WTC11 (cell line): Measurements from ENCODE around the gene C10orf95. TPM values are rescaled to one million over a fixed set of nuclear protein-coding genes. Genes with fewer than 3 reads are reported as not detected.

Experiments used
- ATAC-seq: fragments of 200-7000 bp; cut with Tn5 transposase; 2 replicates; pipeline ENCODE4 v1.10.0; 2021; ENCODE audit warnings: mild to moderate bottlenecking, moderate library complexity
- CTCF ChIA-PET: fragments of 300-600 bp; sonication (Branson Sonifier 250); formaldehyde crosslinking; loops from one replicate; lab custom pipeline; 2021; ENCODE audit warnings: antibody characterized with exemption; lab: Charles Lee
- POLR2A ChIA-PET: fragments of 350-600 bp; sonication (Branson Sonifier 250); formaldehyde crosslinking; loops from one replicate; lab custom pipeline; 2021; ENCODE audit warnings: antibody characterized with exemption; lab: Charles Lee
- DNase-seq: peaks from one replicate; pipeline ENCODE4 v3.0.0; 2021; ENCODE audit warnings: low spot score
- H3K27ac Mint-ChIP-seq: 2 replicates; pipeline ENCODE4 v1.8.0; 2021; ENCODE audit warnings: mixed read lengths
- H3K27me3 Mint-ChIP-seq: 2 replicates; pipeline ENCODE4 v1.8.0; 2021; ENCODE audit warnings: low read depth, mild to moderate bottlenecking, moderate library complexity, mixed read lengths
- H3K36me3 Mint-ChIP-seq: 2 replicates; pipeline ENCODE4 v1.8.0; 2021; ENCODE audit warnings: mixed read lengths
- H3K4me1 Mint-ChIP-seq: 2 replicates; pipeline ENCODE4 v1.8.0; 2022; ENCODE audit warnings: mixed read lengths
- H3K4me3 Mint-ChIP-seq: 2 replicates; pipeline ENCODE4 v1.8.0; 2021; ENCODE audit warnings: mild to moderate bottlenecking, moderate library complexity, mixed read lengths
- H3K9me3 Mint-ChIP-seq: 2 replicates; pipeline ENCODE4 v1.8.0; 2021; ENCODE audit warnings: mixed read lengths
- MXD4 ChIP-seq: fragments of 250-450 bp; sonication (Bioruptor Pico); IDR thresholded peaks from 2 replicates; pipeline ENCODE4 v1.8.0; 2021; ENCODE audit warnings: mild to moderate bottlenecking, moderate library complexity, borderline replicate concordance
- NFE2L1 ChIP-seq: sonication (generic); formaldehyde crosslinking; IDR thresholded peaks from 2 replicates; pipeline ENCODE4 v1.8.1; 2023; ENCODE audit warnings: missing genetic modification reagents
- NFYB ChIP-seq: sonication (generic); formaldehyde crosslinking; conservative IDR thresholded peaks from 2 replicates; pipeline ENCODE4 v1.8.0; 2022; ENCODE audit warnings: low read depth, missing genetic modification reagents
- RELA ChIP-seq: sonication (generic); formaldehyde crosslinking; IDR thresholded peaks from 2 replicates; pipeline ENCODE4 v1.8.1; 2022; ENCODE audit warnings: missing genetic modification reagents, mild to moderate bottlenecking, borderline replicate concordance
- RORB ChIP-seq: fragments of 250-450 bp; sonication (Bioruptor Pico); IDR thresholded peaks from 2 replicates; pipeline ENCODE4 v1.9.0; 2021; ENCODE audit warnings: mild to moderate bottlenecking
- TEAD1 ChIP-seq: sonication (generic); formaldehyde crosslinking; IDR thresholded peaks from 2 replicates; pipeline ENCODE4 v1.8.0; 2022; ENCODE audit warnings: mild to moderate bottlenecking, missing genetic modification reagents
- TEAD4 ChIP-seq: sonication (generic); formaldehyde crosslinking; IDR thresholded peaks from 2 replicates; pipeline ENCODE4 v1.8.0; 2022; ENCODE audit warnings: mild to moderate bottlenecking, missing genetic modification reagents
- ZNF263 ChIP-seq: sonication (generic); formaldehyde crosslinking; IDR thresholded peaks from 2 replicates; pipeline ENCODE4 v1.8.1; 2022; ENCODE audit warnings: low read depth, mild to moderate bottlenecking, moderate library complexity, missing genetic modification reagents
- total RNA-seq: library from RNA; stranded (reverse); gene quantifications from 3 replicates; pipeline ENCODE4 v1.2.3, GENCODE V29; 2021
- TF ChIP-seq, protein P1 (sequence below): sonication (generic); formaldehyde crosslinking; IDR thresholded peaks from 2 replicates; pipeline ENCODE4 v1.8.1; 2023; ENCODE audit warnings: mild to moderate bottlenecking, missing genetic modification reagents
- TF ChIP-seq, protein P2 (sequence below): fragments of 250-450 bp; sonication (Bioruptor Pico); IDR thresholded peaks from 2 replicates; pipeline ENCODE4 v1.9.0; 2021; ENCODE audit warnings: mild to moderate bottlenecking, borderline replicate concordance
- TF ChIP-seq, protein P3 (sequence below): sonication (generic); formaldehyde crosslinking; IDR thresholded peaks from 2 replicates; pipeline ENCODE4 v1.8.1; 2022; ENCODE audit warnings: low read depth, missing genetic modification reagents, borderline replicate concordance
- TF ChIP-seq, protein P4 (sequence below): sonication (generic); formaldehyde crosslinking; IDR thresholded peaks from 2 replicates; pipeline ENCODE4 v1.8.1; 2023; ENCODE audit warnings: mild to moderate bottlenecking, missing genetic modification reagents, moderate library complexity
- TF ChIP-seq, protein P5 (sequence below): sonication (generic); formaldehyde crosslinking; IDR thresholded peaks from 2 replicates; pipeline ENCODE4 v1.8.1; 2023; ENCODE audit warnings: mild to moderate bottlenecking, missing genetic modification reagents, borderline replicate concordance

C10orf95 gene
- total RNA-seq, 1 experiment from 2014 or later: 0.96 TPM

DNA sequence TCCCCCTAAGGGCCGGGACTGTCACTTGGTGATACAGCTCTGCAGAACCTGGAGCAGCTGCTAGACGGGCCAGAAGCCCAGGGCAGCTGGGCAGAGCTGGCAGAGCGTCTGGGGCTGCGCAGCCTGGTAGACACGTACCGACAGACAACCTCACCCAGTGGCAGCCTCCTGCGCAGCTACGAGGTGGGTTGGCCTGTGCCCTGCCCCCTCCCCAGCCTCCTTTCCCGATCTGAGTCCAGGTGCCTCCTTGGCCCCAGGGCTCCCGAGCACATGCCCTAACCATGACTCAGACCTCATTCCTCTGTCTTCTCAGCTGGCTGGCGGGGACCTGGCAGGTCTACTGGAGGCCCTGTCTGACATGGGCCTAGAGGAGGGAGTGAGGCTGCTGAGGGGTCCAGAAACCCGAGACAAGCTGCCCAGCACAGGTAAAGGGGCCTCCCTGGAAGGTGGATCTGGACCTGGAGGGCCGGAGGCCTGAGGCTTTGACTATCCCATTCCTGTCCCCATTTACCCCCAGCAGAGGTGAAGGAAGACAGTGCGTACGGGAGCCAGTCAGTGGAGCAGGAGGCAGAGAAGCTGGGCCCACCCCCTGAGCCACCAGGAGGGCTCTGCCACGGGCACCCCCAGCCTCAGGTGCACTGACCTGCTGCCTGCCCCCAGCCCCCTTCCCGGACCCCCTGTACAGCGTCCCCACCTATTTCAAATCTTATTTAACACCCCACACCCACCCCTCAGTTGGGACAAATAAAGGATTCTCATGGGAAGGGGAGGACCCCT lies 49.4 kb downstream of the C10orf95 start (continued):
- TF ChIP-seq, protein P1, sequence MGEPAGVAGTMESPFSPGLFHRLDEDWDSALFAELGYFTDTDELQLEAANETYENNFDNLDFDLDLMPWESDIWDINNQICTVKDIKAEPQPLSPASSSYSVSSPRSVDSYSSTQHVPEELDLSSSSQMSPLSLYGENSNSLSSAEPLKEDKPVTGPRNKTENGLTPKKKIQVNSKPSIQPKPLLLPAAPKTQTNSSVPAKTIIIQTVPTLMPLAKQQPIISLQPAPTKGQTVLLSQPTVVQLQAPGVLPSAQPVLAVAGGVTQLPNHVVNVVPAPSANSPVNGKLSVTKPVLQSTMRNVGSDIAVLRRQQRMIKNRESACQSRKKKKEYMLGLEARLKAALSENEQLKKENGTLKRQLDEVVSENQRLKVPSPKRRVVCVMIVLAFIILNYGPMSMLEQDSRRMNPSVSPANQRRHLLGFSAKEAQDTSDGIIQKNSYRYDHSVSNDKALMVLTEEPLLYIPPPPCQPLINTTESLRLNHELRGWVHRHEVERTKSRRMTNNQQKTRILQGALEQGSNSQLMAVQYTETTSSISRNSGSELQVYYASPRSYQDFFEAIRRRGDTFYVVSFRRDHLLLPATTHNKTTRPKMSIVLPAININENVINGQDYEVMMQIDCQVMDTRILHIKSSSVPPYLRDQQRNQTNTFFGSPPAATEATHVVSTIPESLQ (CRISPR knock-in tag): no peak
- TF ChIP-seq, protein P2, sequence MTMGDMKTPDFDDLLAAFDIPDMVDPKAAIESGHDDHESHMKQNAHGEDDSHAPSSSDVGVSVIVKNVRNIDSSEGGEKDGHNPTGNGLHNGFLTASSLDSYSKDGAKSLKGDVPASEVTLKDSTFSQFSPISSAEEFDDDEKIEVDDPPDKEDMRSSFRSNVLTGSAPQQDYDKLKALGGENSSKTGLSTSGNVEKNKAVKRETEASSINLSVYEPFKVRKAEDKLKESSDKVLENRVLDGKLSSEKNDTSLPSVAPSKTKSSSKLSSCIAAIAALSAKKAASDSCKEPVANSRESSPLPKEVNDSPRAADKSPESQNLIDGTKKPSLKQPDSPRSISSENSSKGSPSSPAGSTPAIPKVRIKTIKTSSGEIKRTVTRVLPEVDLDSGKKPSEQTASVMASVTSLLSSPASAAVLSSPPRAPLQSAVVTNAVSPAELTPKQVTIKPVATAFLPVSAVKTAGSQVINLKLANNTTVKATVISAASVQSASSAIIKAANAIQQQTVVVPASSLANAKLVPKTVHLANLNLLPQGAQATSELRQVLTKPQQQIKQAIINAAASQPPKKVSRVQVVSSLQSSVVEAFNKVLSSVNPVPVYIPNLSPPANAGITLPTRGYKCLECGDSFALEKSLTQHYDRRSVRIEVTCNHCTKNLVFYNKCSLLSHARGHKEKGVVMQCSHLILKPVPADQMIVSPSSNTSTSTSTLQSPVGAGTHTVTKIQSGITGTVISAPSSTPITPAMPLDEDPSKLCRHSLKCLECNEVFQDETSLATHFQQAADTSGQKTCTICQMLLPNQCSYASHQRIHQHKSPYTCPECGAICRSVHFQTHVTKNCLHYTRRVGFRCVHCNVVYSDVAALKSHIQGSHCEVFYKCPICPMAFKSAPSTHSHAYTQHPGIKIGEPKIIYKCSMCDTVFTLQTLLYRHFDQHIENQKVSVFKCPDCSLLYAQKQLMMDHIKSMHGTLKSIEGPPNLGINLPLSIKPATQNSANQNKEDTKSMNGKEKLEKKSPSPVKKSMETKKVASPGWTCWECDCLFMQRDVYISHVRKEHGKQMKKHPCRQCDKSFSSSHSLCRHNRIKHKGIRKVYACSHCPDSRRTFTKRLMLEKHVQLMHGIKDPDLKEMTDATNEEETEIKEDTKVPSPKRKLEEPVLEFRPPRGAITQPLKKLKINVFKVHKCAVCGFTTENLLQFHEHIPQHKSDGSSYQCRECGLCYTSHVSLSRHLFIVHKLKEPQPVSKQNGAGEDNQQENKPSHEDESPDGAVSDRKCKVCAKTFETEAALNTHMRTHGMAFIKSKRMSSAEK (CRISPR knock-in tag): no peak
- TF ChIP-seq MXD4 (CRISPR knock-in tag): no peak
- no peak for TF ChIP-seq RELA (CRISPR knock-in tag)
- no peak for TF ChIP-seq ZNF263 (CRISPR knock-in tag)
- no peak for TF ChIP-seq NFYB
- TF ChIP-seq RORB: no peak
- no peak for TF ChIP-seq TEAD1 (CRISPR knock-in tag)
- TF ChIP-seq TEAD4 (CRISPR knock-in tag): no peak
- TF ChIP-seq, protein P3, sequence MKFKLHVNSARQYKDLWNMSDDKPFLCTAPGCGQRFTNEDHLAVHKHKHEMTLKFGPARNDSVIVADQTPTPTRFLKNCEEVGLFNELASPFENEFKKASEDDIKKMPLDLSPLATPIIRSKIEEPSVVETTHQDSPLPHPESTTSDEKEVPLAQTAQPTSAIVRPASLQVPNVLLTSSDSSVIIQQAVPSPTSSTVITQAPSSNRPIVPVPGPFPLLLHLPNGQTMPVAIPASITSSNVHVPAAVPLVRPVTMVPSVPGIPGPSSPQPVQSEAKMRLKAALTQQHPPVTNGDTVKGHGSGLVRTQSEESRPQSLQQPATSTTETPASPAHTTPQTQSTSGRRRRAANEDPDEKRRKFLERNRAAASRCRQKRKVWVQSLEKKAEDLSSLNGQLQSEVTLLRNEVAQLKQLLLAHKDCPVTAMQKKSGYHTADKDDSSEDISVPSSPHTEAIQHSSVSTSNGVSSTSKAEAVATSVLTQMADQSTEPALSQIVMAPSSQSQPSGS (CRISPR knock-in tag): no peak

DNA sequence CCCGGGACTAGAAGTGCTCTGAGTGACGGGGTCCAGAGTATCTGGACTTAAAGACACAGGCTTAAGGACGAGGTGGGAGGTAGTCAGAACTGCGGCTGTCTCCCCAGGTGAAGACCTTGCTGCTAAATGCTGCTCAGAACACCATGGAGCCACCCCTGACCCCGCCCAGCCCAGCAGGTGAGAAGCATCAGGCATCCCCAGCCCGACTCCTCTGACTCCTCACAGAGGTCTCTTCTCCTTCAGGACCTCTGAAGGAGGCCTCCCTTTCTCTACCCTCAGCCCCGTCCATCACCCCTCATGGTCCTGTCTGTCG lies 50.0 kb downstream of the C10orf95 start:
- peaks cover 4% of the 10 kb centered on the region for H3K4me1 Mint-ChIP-seq
- TF ChIP-seq, protein P4, sequence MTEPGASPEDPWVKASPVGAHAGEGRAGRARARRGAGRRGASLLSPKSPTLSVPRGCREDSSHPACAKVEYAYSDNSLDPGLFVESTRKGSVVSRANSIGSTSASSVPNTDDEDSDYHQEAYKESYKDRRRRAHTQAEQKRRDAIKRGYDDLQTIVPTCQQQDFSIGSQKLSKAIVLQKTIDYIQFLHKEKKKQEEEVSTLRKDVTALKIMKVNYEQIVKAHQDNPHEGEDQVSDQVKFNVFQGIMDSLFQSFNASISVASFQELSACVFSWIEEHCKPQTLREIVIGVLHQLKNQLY (CRISPR knock-in tag): no peak
- no peak for TF ChIP-seq NFE2L1 (CRISPR knock-in tag)
- TF ChIP-seq, protein P5, sequence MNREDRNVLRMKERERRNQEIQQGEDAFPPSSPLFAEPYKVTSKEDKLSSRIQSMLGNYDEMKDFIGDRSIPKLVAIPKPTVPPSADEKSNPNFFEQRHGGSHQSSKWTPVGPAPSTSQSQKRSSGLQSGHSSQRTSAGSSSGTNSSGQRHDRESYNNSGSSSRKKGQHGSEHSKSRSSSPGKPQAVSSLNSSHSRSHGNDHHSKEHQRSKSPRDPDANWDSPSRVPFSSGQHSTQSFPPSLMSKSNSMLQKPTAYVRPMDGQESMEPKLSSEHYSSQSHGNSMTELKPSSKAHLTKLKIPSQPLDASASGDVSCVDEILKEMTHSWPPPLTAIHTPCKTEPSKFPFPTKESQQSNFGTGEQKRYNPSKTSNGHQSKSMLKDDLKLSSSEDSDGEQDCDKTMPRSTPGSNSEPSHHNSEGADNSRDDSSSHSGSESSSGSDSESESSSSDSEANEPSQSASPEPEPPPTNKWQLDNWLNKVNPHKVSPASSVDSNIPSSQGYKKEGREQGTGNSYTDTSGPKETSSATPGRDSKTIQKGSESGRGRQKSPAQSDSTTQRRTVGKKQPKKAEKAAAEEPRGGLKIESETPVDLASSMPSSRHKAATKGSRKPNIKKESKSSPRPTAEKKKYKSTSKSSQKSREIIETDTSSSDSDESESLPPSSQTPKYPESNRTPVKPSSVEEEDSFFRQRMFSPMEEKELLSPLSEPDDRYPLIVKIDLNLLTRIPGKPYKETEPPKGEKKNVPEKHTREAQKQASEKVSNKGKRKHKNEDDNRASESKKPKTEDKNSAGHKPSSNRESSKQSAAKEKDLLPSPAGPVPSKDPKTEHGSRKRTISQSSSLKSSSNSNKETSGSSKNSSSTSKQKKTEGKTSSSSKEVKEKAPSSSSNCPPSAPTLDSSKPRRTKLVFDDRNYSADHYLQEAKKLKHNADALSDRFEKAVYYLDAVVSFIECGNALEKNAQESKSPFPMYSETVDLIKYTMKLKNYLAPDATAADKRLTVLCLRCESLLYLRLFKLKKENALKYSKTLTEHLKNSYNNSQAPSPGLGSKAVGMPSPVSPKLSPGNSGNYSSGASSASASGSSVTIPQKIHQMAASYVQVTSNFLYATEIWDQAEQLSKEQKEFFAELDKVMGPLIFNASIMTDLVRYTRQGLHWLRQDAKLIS (CRISPR knock-in tag): no peak
- TF ChIP-seq, all 79 proteins: peak for 0
- DNase-seq (no peak), ATAC-seq (no peak)
- CTCF ChIA-PET: interaction anchor here (4.3 kb wide), 1 partner anchor 17 kb away, joined by 49 read pairs; no protein-coding TSS in a partner anchor
- Mint-ChIP-seq H3K36me3 (no peaks in the 10 kb centered on the region; the same call in 1 of the 2 replicates), H3K27ac (no peak overlapping the region), H3K4me3 (no peak overlapping the region), H3K27me3 (peaks cover 21% of the 10 kb centered on the region), H3K9me3 (no peaks in the 10 kb centered on the region)
- POLR2A ChIA-PET: interaction anchor here (2.4 kb wide), 1 partner anchor 20 kb away, joined by 11 read pairs; the partner anchor contains the start of gene FBXL15
